GM19351 (cell line): Measurements from ENCODE around the gene CHGA.

Source experiments
- ATAC-seq: cut with Tn5 transposase; IDR thresholded peaks from one replicate; pipeline ENCODE4 v1.9.1; 2021; ENCODE audit warnings: mild to moderate bottlenecking, moderate library complexity; ENCODE audit not compliant: unreplicated experiment

The CHGA gene

GRCh38 chr14:92929689-92930608 lies 7.0 kb downstream of the CHGA start:
- ATAC-seq, result no peak

GRCh38 chr14:92930737-92931602 lies 8.0 kb downstream of the CHGA start:
- no peak for ATAC-seq

GRCh38 chr14:92931681-92932447 lies 8.9 kb downstream of the CHGA start:
- no peak for ATAC-seq

- ATAC-seq, result no peak
Observed at GRCh38 chr14:92932448-92933395, 9.8 kb downstream of the CHGA start.

- no peak for ATAC-seq
Observed at GRCh38 chr14:92933481-92933880, 10.5 kb downstream of the CHGA start.

- no peak for ATAC-seq
Observed at GRCh38 chr14:92934196-92935085, 11.5 kb downstream of the CHGA start.

- ATAC-seq, result no peak
Observed at GRCh38 chr14:92935446-92935845, 12.5 kb downstream of the CHGA start.

GRCh38 chr14:92936085-92936484 lies 13.1 kb downstream of the CHGA start:
- ATAC-seq, result no peak

GRCh38 chr14:92937051-92937937 lies 14.3 kb downstream of the CHGA start:
- ATAC-seq, result no peak

- no peak for ATAC-seq
Observed at GRCh38 chr14:92938235-92938875, 15.4 kb downstream of the CHGA start.

GRCh38 chr14:92938890-92939671 lies 16.1 kb downstream of the CHGA start:
- no peak for ATAC-seq

- no peak for ATAC-seq
Observed at GRCh38 chr14:92939699-92940098, 16.7 kb downstream of the CHGA start.

- no peak for ATAC-seq
Observed at GRCh38 chr14:92940543-92940942, 17.6 kb downstream of the CHGA start.

- no peak for ATAC-seq
Observed at GRCh38 chr14:92941531-92941930, 18.6 kb downstream of the CHGA start.

GRCh38 chr14:92942136-92942535 lies 19.2 kb downstream of the CHGA start:
- ATAC-seq, result no peak

- ATAC-seq, result no peak
Observed at GRCh38 chr14:92942576-92942975, 19.6 kb downstream of the CHGA start.
